ENCODE results near the gene C1R.

Gene C1R

DNA sequence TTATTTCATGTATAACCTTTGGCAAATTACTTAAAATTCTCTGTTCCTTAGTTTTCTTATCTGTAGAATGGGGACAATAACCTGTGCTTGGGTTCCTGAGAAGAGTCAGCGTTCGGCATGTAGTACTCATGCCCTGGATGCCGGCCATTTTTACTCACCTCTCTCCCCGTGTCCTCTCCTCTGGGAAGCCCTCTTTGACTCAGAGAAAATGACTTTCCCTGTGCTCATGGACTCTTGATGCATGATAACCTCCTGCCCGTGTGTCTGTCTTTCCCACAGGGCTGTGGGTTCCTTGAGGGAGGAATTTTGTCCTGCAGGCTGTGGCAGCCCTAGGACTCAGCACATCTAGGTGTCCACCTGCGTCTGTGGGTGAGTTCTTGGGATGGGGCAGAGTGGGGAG, 22.6 kb upstream of the C1R start:
- Histone ChIP-seq H3K27me3 (ENCODE audit: insufficient read depth, poor library complexity, severe bottlenecking) (no peaks in the 10 kb centered on the region), H3K4me3 (replicated peaks; ENCODE audit: insufficient read depth, low read length) (no peak overlapping the region), H3K27ac (replicated peaks) (no peak overlapping the region)
- no peak for TF ChIP-seq CTCF (IDR thresholded peaks at IDR 0.05; ENCODE audit: insufficient read depth, low read length)
- no peak for TF ChIP-seq SPI1 (IDR thresholded peaks at IDR 0.05; ENCODE audit: borderline replicate concordance, low read depth)
- no peak for TF ChIP-seq GABPA (IDR thresholded peaks at IDR 0.05; ENCODE audit: low read depth)
- TF ChIP-seq POLR2AphosphoS5 (IDR thresholded peaks at IDR 0.05; ENCODE audit: low read depth), result no peak
- no peak for TF ChIP-seq REST (IDR thresholded peaks at IDR 0.05; ENCODE audit: insufficient replicate concordance, low read depth)
- no peak for DNase-seq (ENCODE audit: low read depth in 1 of 2, low spot score in 1 of 2)

DNA sequence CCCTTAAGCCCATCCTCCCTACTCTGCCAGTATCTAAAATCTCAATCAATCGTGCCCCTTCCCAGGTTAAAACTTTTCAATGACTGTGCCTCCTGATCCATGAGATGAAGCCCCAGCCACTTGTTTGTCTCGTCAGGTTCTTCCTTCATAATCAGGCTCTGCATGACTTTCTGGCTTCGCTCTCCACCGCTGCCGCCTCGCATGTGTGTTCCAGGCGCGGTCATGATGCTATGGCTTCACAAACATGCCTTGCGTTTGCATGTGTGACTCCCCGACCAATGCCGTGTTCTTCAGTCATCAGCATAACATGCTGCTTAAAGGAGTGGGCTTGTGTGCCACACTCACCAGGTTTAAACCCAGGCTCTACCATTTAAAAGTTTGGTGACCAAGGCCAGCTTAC, 21.8 kb upstream of the C1R start:
- DNase-seq (ENCODE audit: low read depth in 1 of 2, low spot score in 1 of 2), result no peak
- TF ChIP-seq GABPA (IDR thresholded peaks at IDR 0.05; ENCODE audit: low read depth), result no peak
- no peaks in the 10 kb centered on the region for H3K27me3 ChIP-seq (ENCODE audit: insufficient read depth, poor library complexity, severe bottlenecking)
- no peak overlapping the region for H3K27ac ChIP-seq (replicated peaks)
- H3K4me3 ChIP-seq (replicated peaks; ENCODE audit: insufficient read depth, low read length), result no peak overlapping the region

DNA sequence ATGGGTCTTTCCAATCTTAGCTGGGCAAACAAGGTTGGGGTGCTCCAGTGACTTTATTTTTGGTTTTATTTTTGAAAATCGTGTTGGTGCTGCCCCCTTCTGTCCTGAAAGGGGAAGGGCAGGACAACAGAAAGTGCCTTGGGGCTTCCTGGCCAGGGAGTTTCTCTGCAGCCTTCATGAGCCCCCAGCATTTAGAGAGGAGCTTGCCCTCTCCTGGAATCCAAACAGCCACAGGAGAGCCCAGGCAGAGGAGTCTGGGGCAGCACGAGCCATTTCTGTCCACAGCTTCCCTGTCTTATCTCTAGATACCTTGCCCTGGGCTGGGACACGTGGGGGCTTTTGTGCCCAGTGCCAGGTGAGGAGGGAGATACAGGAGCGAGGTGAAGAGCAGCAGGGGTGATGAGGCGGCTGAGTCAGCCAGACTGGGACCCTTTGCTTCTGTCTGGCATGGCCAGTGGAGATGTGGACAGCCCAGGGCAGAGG, 21.2 kb upstream of the C1R start:
- Histone ChIP-seq H3K4me3 (replicated peaks; ENCODE audit: insufficient read depth, low read length) (no peak overlapping the region), H3K27me3 (ENCODE audit: insufficient read depth, poor library complexity, severe bottlenecking) (no peaks in the 10 kb centered on the region), H3K27ac (replicated peaks) (no peak overlapping the region)
- no peak for TF ChIP-seq POLR2AphosphoS5 (IDR thresholded peaks at IDR 0.05; ENCODE audit: low read depth)
- peak; percentile 63 for TF ChIP-seq CTCF (IDR thresholded peaks at IDR 0.05; ENCODE audit: insufficient read depth, low read length)
- peak; percentile 29; the same call in 1 of the 2 replicates for TF ChIP-seq SPI1 (IDR thresholded peaks at IDR 0.05; ENCODE audit: borderline replicate concordance, low read depth)
- no peak for TF ChIP-seq REST (IDR thresholded peaks at IDR 0.05; ENCODE audit: insufficient replicate concordance, low read depth)
- DNase-seq (ENCODE audit: low read depth in 1 of 2, low spot score in 1 of 2), result peak in 1 of 2 experiments; percentile 41

- no peak for DNase-seq (ENCODE audit: low read depth in 1 of 2, low spot score in 1 of 2)
- no peak overlapping the region for H3K4me3 ChIP-seq (replicated peaks; ENCODE audit: insufficient read depth, low read length)
- TF ChIP-seq SPI1 (IDR thresholded peaks at IDR 0.05; ENCODE audit: borderline replicate concordance, low read depth), result no peak
- TF ChIP-seq GABPA (IDR thresholded peaks at IDR 0.05; ENCODE audit: low read depth), result no peak
- no peak for TF ChIP-seq POLR2AphosphoS5 (IDR thresholded peaks at IDR 0.05; ENCODE audit: low read depth)
- no peak for TF ChIP-seq CTCF (IDR thresholded peaks at IDR 0.05; ENCODE audit: insufficient read depth, low read length)
- TF ChIP-seq REST (IDR thresholded peaks at IDR 0.05; ENCODE audit: insufficient replicate concordance, low read depth), result no peak
These were observed 19.8 kb upstream of the C1R start for GRCh38 chr12:7112041-7112440.

More at GRCh38 chr12:7112041-7112440, 19.8 kb upstream of the C1R start:
- Histone ChIP-seq H3K27me3 (ENCODE audit: insufficient read depth, poor library complexity, severe bottlenecking) (no peaks in the 10 kb centered on the region), H3K27ac (replicated peaks) (no peak overlapping the region)
